ENCODE measurements around the gene KCNE2. TPM values are rescaled to one million over a fixed set of nuclear protein-coding genes. Genes with fewer than 3 reads are reported as not detected.
"Not testable (repeated sequence)": the region's sequence is repeated elsewhere in the genome, so short reads cannot be mapped to it uniquely, and the experiment has no call there.

KCNE2 gene
- polyA plus RNA-seq, 3 donors from 2014 or later: 0.27 TPM; not detected in 2

DNA sequence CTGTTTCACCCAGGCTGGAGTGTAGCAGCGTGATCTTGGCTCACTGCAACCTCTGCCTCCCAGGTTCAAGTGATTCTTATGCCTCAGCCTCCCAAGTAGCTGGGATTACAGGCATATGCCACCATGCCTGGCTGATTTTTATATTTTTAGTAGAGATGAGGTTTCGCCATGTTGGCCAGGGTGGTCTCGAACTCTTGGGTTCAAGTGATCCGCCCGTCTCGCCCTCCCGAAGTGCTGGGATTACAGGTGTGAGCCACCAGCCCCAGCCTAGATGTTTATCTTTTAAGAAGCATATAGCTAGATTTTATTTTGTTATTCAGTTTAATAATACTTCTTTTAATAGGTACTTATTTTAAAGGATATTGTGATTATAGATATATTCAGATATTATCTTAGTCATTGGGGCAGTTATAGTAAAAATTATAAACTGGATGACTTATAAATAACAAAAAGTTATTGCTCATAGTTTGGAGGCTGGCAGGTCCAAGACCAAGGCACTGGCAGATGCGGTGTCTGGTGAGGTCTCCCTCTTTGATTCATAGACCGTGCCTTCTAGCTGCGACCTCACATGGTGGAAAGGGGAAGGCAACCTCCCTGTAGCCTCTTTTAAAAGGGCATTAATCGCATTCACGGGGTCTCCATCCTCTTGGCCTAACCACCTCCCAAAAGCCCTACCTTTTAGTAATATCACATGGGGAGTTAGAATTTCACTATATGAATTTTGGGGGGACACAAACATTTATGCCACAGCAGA is 3.1 kb upstream of the KCNE2 start:
- peaks cover 0 to 2% (median 0%) of the 10 kb centered on the region in 6 donors for H3K9me3 Mint-ChIP-seq
- no peaks in the 10 kb centered on the region for H3K36me3 Mint-ChIP-seq
- peaks cover 6 to 10% of the 10 kb centered on the region in 2 donors for H3K4me1 Mint-ChIP-seq
- H3K4me3 Mint-ChIP-seq: no peak overlapping the region
- DNase-seq: no peak
- H3K27ac Mint-ChIP-seq: no peak overlapping the region
- H3K27me3 Mint-ChIP-seq (ENCODE audit: low read depth in 3 of 3): peaks cover 0 to 21% (median 3%) of the 10 kb centered on the region in 3 donors

DNA sequence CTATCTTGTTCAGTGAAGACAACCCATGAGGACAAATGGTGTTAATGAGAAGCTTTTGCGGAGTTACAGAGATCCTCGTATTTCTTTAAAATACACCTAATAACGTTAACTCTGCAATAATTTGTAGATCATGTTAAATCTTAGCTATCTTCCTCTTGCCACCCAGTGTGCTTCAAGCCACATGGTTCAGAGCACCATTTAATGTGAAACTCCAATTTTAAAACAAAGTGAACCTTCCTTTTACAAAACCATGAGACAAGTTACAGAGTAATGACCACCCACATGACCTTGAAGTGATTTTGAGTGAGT is 1.7 kb upstream of the KCNE2 start:
- Mint-ChIP-seq H3K4me3 (no peak overlapping the region), H3K9me3 (peaks cover 0 to 2% (median 0%) of the 10 kb centered on the region in 6 donors)
- no peak for DNase-seq

GRCh38 chr21:34362670-34363069 is 1.1 kb upstream of the KCNE2 start:
- DNase-seq: no peak
- Mint-ChIP-seq H3K4me3 (no peak overlapping the region), H3K27ac (no peak overlapping the region), H3K36me3 (no peaks in the 10 kb centered on the region), H3K27me3 (ENCODE audit: low read depth in 3 of 3) (peaks cover 2 to 24% (median 3%) of the 10 kb centered on the region in 3 donors), H3K9me3 (peaks cover 0 to 2% (median 0%) of the 10 kb centered on the region in 6 donors), H3K4me1 (peaks cover 6 to 10% of the 10 kb centered on the region in 2 donors)

More for the DNA sequence above, 1.7 kb upstream of the KCNE2 start:
- peaks cover 6 to 10% of the 10 kb centered on the region in 2 donors for H3K4me1 Mint-ChIP-seq
- H3K36me3 Mint-ChIP-seq: no peaks in the 10 kb centered on the region
- H3K27me3 Mint-ChIP-seq (ENCODE audit: low read depth in 3 of 3): peaks cover 2 to 20% (median 3%) of the 10 kb centered on the region in 3 donors
- H3K27ac Mint-ChIP-seq: no peak overlapping the region

- H3K27ac Mint-ChIP-seq: no peak overlapping the region
- H3K4me3 Mint-ChIP-seq: no peak overlapping the region
- H3K27me3 Mint-ChIP-seq (ENCODE audit: low read depth in 3 of 3): peaks cover 2 to 18% (median 3%) of the 10 kb centered on the region in 3 donors
- DNase-seq: no peak
- no peaks in the 10 kb centered on the region for H3K36me3 Mint-ChIP-seq
- H3K4me1 Mint-ChIP-seq: peaks cover 6 to 10% of the 10 kb centered on the region in 2 donors
- no peaks in the 10 kb centered on the region for H3K9me3 Mint-ChIP-seq
These were observed 1.1 kb downstream of the KCNE2 start for GRCh38 chr21:34364921-34365320.

DNA sequence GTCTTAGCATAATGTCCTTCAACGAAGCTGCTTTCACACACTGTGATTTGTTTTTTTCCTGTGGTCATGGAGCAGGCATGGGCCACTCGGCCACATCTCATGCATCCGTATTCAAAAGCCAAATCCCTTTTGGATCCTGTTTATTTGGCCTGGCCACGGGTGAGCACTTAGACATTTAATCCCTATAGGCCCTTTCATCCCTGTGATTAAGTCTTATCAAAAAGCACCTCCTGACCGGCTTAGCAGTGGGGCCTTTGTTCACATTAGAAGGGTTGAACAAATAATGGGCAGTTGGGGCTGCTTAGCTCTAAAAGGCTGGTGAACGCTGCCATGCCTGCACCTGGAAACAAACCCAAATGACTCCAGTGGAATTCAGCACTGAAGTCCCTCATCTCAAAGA is 2.0 kb downstream of the KCNE2 start:
- no peaks in the 10 kb centered on the region for H3K9me3 Mint-ChIP-seq
- DNase-seq: no peak
- H3K4me1 Mint-ChIP-seq: peaks cover 6 to 10% of the 10 kb centered on the region in 2 donors
- no peak overlapping the region for H3K4me3 Mint-ChIP-seq
- peaks cover 2 to 16% (median 6%) of the 10 kb centered on the region in 3 donors for H3K27me3 Mint-ChIP-seq (ENCODE audit: low read depth in 3 of 3)
- H3K36me3 Mint-ChIP-seq: no peaks in the 10 kb centered on the region
- H3K27ac Mint-ChIP-seq: no peak overlapping the region

DNA sequence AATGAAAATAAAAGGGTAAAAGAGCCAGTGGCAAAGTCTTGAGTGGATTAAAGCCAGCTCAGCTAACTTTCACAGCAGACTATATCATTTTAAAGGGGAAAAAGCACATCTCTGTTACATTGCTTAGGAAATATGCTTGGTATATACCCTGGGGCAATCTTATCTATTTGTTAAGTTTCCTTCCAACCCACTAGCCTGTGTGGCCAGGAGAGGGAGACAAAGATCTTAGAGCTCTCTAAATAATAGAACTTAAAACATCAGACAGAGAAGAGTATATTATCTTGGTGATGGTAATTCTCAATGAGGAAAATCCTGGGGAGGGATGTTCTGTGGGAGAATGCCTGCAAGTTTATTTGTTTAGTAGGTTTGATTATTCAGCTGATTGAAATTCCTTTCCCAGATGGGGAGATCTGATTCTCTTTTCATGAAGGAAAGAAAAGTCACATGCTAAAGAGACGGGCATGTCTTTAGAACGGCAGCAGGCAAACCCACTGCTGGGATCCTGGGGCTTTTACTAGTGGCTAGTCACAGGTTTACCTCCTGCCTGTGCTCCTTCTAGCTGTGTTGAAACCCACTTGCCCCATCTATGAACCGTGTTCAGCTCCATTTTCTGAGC is 3.6 kb downstream of the KCNE2 start:
- Mint-ChIP-seq H3K27me3 (ENCODE audit: low read depth in 3 of 3) (peaks cover 2 to 7% (median 3%) of the 10 kb centered on the region in 3 donors), H3K9me3 (no peaks in the 10 kb centered on the region), H3K36me3 (no peaks in the 10 kb centered on the region), H3K27ac (no peak overlapping the region), H3K4me3 (no peak overlapping the region), H3K4me1 (peaks cover 0 to under 1% of the 10 kb centered on the region in 2 donors)
- peak in 1 of 3 donors; percentile 23 for DNase-seq

- no peak for DNase-seq
- no peaks in the 10 kb centered on the region for H3K9me3 Mint-ChIP-seq
- H3K27ac Mint-ChIP-seq: no peak overlapping the region
- no peaks in the 10 kb centered on the region for H3K36me3 Mint-ChIP-seq
- no peaks in the 10 kb centered on the region for H3K4me1 Mint-ChIP-seq
- no peak overlapping the region for H3K4me3 Mint-ChIP-seq
- H3K27me3 Mint-ChIP-seq (ENCODE audit: low read depth in 3 of 3): peaks cover 2 to 10% (median 3%) of the 10 kb centered on the region in 3 donors
These were observed 5.9 kb downstream of the KCNE2 start for GRCh38 chr21:34369741-34370140.

- no peak overlapping the region for H3K4me3 Mint-ChIP-seq
- no peak overlapping the region for H3K27ac Mint-ChIP-seq
These were observed 8.5 kb downstream of the KCNE2 start for GRCh38 chr21:34372321-34372720.

DNA sequence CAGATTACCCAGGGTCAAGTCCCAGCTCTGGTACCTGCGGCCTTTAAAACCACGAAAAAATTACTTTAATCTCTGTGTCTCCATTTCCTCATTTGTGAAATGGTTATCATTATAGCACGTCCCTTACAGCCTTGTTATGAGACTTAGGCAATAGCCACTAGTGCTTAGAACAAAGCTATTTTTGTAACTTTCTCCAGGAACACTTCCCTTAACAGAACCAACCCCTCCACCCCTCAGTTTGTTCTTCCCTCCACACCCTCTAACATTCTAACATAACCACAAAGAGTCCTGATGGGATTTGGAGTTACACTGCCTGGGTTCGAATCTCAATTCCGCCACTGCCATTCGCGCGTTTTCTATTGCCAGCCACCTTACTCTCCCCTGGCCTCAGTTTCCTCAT is 10.7 kb downstream of the KCNE2 start:
- H3K27me3 Mint-ChIP-seq (ENCODE audit: low read depth in 3 of 3); DNase-seq; H3K36me3 Mint-ChIP-seq; H3K4me3 Mint-ChIP-seq; H3K27ac Mint-ChIP-seq; H3K9me3 Mint-ChIP-seq; H3K4me1 Mint-ChIP-seq: not testable (repeated sequence)

More at GRCh38 chr21:34372321-34372720, 8.5 kb downstream of the KCNE2 start:
- no peak for DNase-seq
- no peaks in the 10 kb centered on the region for H3K36me3 Mint-ChIP-seq
- no peaks in the 10 kb centered on the region for H3K9me3 Mint-ChIP-seq
- H3K27me3 Mint-ChIP-seq (ENCODE audit: low read depth in 3 of 3): peaks cover 0 to 9% (median 3%) of the 10 kb centered on the region in 3 donors
- H3K4me1 Mint-ChIP-seq: no peaks in the 10 kb centered on the region

DNA sequence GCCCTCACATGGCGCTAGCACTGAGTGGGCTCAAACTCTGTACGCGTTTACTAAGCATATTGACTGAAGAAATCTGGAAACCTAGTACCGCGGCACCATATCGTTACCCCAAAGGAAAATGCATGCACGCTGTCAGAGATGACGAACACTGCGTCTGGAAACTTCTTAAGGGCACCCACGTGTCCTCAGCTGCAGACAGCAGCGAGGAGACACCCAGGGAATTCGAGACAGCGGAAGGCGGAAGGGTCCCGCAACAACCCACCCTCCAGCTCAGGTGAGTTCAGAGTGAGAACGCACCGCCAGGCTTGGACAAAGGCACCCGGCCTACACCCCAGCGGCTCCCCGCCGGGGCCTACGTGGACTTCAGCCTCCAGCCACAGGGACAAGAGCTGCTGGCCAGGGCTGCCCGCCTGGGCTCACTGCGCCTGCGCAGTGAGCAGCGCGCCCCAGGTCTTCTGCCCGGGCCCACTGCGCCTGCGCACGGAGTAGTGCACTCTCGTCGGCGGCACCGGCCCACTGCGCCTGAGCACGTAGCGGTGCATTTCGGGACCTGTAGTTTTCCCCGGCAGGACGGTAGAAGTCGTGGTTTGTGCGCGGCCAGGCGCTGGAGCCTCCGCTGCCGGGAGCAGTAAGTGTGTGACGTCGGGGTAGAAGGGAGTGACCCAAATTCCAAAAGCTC is 11.3 kb downstream of the KCNE2 start, which contains the start of gene SMIM11:
Gene SMIM11, plus strand, starts transcription at position 568 of the 679 bp plus-strand sequence. CDS start 3,998 bp downstream, outside the sequence.
- H3K36me3 Mint-ChIP-seq; H3K9me3 Mint-ChIP-seq; DNase-seq; H3K27me3 Mint-ChIP-seq (ENCODE audit: low read depth in 3 of 3); H3K4me1 Mint-ChIP-seq; H3K4me3 Mint-ChIP-seq; H3K27ac Mint-ChIP-seq: not testable (repeated sequence)

DNA sequence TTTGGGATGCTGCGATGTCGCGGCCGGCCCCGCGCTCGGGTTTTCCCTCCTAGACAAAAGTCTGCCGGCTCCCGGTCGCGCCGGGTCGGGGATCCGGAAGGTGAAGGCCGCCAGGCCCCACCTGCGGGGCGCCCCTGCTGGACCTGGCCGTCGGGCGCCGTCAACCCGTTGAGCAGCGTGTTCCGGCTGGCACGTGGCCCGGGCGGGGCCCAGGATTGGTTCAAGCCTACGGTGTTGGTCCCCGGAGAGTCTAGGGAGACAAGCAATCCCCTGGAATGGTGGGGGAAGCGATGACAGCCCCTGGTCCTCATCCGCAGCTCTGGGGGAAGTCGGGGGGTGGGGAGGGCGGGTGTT is 11.8 kb downstream of the KCNE2 start:
- H3K9me3 Mint-ChIP-seq; H3K27me3 Mint-ChIP-seq (ENCODE audit: low read depth in 3 of 3); DNase-seq; H3K4me3 Mint-ChIP-seq; H3K4me1 Mint-ChIP-seq; H3K36me3 Mint-ChIP-seq; H3K27ac Mint-ChIP-seq: not testable (repeated sequence)

GRCh38 chr21:34383138-34383537 is 19.3 kb downstream of the KCNE2 start:
- not testable (repeated sequence) for H3K4me1 Mint-ChIP-seq; H3K27me3 Mint-ChIP-seq (ENCODE audit: low read depth in 3 of 3); DNase-seq; H3K4me3 Mint-ChIP-seq; H3K9me3 Mint-ChIP-seq; H3K36me3 Mint-ChIP-seq; H3K27ac Mint-ChIP-seq

DNA sequence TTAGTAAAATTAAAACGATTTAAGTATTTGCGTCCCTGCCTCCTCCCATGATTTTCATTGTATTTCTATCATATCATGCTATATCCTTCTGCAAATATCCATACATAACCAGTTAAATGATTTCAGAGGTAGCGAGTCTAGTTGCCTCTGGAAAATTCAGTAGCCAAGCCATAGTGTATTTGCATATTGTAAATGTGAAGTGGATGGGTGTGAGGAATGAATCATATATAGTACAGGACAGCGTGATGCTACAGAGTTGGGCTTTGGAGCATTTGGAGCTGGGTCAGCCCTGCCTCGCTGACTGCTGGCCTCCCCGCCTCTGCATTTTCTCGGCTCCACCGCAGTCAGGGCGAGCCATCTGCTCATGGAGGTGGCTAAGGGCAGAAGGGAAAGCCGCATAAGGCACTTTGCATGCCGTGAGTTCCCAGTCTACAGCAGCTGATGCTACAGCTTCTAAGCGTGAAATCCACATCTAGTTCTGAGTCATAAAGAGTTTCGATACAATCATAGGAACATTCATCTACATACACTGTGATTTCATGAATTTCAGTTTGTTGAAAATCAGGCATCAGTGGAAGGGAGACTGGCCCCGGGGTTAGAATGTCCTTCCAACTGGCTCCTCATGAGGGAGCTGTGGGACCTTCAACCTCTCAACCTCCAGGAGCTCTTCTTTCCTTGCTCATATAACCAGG is 20.1 kb downstream of the KCNE2 start:
- H3K4me1 Mint-ChIP-seq; H3K27me3 Mint-ChIP-seq (ENCODE audit: low read depth in 3 of 3); H3K36me3 Mint-ChIP-seq; H3K9me3 Mint-ChIP-seq; H3K4me3 Mint-ChIP-seq; DNase-seq; H3K27ac Mint-ChIP-seq: not testable (repeated sequence)

DNA sequence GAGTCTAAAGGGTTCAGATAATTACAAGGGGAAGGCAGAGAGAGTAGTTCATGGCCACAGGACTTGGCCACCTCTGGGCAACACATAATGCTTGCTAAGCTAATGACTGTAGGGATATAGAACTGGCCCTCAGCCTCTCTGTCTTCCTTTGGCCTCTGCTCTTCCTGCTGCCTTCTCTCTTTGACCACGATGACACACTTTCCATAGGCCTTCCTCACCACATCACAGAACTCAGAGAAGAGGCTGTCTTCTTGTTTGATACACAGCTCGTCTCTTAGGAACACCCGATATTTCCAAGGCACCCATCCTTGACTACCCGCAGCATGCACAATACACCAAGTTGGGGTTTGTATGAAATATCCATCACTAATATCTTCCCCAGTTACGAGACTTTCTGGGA is 36.7 kb downstream of the KCNE2 start:
- H3K27ac Mint-ChIP-seq; H3K27me3 Mint-ChIP-seq (ENCODE audit: low read depth in 3 of 3); H3K9me3 Mint-ChIP-seq; DNase-seq; H3K36me3 Mint-ChIP-seq; H3K4me1 Mint-ChIP-seq; H3K4me3 Mint-ChIP-seq: not testable (repeated sequence)

Data from immature natural killer cell (primary cell).